Muscle layer of colon (tissue), 2 donors: Measurements from ENCODE around the gene BET1L.
"Not testable (repeated sequence)": the region's sequence is repeated elsewhere in the genome, so short reads cannot be mapped to it uniquely, and the experiment has no call there.

Source experiments
- H3K27ac ChIP-seq: one replicate; pipeline ENCODE4 v1.7.0; 2013; ENCODE audit warnings: low read depth, mild to moderate bottlenecking, low read length, moderate library complexity
- H3K27me3 ChIP-seq, 2 donors: one replicate each; pipeline ENCODE4 v1.7.0; 2013; ENCODE audit warnings: low read length in 2 of 2, mild to moderate bottlenecking in 2 of 2; ENCODE audit not compliant: insufficient read depth in 2 of 2, control insufficient read depth in 1 of 2
- H3K36me3 ChIP-seq: one replicate; pipeline ENCODE4 v1.7.0; 2013; ENCODE audit warnings: mild to moderate bottlenecking, low read length; ENCODE audit not compliant: insufficient read depth
- H3K4me1 ChIP-seq: one replicate; pipeline ENCODE4 v1.7.0; 2013; ENCODE audit warnings: mild to moderate bottlenecking, low read length; ENCODE audit not compliant: insufficient read depth
- H3K4me3 ChIP-seq, 2 donors: one replicate each; pipeline ENCODE4 v1.7.0; 2013; ENCODE audit warnings: low read length in 2 of 2, low read depth in 1 of 2, mild to moderate bottlenecking in 1 of 2, moderate library complexity in 1 of 2
- H3K9ac ChIP-seq: one replicate; pipeline ENCODE4 v1.7.0; 2013; ENCODE audit warnings: low read length
- H3K9me3 ChIP-seq: one replicate; pipeline ENCODE4 v1.7.0; 2013; ENCODE audit warnings: mild to moderate bottlenecking, low read length
- donor health status: abdominal sarcoma.
- donor health status: Adenocarcinoma of cecum.

Gene BET1L

DNA sequence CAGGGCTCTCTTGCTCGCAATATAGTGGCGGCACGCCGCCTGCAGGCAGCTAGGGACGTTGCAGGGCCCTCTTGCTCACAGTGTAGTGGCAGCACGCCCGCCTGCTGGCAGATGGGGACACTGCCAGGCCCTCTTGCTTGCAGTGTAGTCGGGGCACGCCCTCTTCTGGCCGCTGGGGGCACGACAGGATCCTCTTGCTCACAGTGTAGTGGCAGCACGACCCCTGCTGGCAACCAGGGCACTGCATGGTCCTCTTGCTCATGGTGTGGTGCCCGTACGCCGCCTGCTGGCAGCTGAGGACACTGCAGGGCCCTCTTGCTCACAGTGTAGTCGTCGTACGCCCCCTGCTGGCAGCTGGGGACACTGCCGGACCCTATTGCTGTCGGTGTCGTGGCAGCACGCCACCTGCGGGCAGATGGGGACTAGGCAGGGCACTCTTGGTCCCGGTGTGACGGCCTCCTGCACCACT lies 17.3 kb downstream of the BET1L start:
- H3K4me3 ChIP-seq, H3K9me3 ChIP-seq, H3K9ac ChIP-seq, H3K27me3 ChIP-seq, H3K36me3 ChIP-seq, H3K27ac ChIP-seq, H3K4me1 ChIP-seq: not testable (repeated sequence)

DNA sequence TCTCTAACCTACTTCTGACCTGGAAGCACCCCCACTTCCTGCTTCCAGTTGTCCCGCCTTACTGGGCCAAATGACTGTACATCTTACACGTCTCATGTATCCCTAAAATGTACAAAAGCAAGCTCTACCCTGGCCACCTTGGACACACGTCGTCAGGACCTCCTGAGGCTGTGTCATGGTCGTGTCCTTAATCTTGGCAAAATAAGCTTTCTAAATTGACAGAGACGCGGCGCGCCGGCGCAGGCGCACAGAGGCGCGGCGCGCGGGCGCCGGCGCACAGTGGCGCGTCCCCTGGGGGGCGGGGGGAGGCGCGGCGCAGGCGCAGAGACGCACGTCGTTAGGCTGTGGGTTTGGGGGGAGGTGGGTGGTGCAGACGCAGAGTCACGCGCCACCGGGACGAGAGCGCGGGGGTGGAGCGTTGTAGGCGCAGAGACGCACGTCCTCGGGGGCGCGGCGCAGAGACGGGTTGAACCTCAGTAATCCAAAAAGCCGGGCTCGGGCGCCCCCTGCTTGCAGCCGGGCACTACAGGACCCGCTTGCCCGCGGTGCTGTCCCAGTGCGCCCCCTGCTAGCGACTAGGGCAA lies 17.9 kb downstream of the BET1L start:
- H3K27ac ChIP-seq, H3K36me3 ChIP-seq, H3K9ac ChIP-seq, H3K9me3 ChIP-seq, H3K27me3 ChIP-seq, H3K4me1 ChIP-seq, H3K4me3 ChIP-seq: not testable (repeated sequence)

DNA sequence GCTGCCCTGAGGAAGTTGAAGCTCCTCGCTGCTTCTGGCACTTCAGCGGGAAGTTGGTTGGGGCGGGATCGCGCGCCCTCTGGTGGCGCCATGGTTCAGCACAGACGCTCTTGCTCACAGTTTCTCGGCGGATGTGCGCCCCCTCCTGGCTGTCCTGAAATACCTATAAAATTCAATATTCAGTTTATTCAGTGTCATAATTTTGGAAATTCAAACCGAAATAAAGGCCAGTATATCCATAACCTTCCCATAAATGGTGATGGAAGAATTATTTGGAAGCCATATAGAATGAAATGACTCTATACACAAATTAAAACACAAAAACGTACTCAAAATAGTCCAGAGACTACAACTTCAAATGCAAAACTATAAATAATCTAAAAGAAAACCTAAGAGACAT lies 27.0 kb downstream of the BET1L start:
- not testable (repeated sequence) for H3K27ac ChIP-seq, H3K36me3 ChIP-seq, H3K4me1 ChIP-seq, H3K27me3 ChIP-seq, H3K4me3 ChIP-seq, H3K9me3 ChIP-seq, H3K9ac ChIP-seq
